ENCODE results near the gene APOL3. TPM values are rescaled to one million over a fixed set of nuclear protein-coding genes. Genes with fewer than 3 reads are reported as not detected.
"Not testable (repeated sequence)": the region's sequence is repeated elsewhere in the genome, so short reads cannot be mapped to it uniquely, and the experiment has no call there.

Gene APOL3
- total RNA-seq, 2 donors from 2014 or later: 11.2 to 22.4 TPM

GRCh38 chr22:36100134-36100824 is 60.3 kb downstream of the APOL3 start:
- 75 to 76% methylated on average over 9 of the region's 9 CpGs for WGBS, 2 donors
- DNase-seq: no peak
- no peaks in the 10 kb centered on the region for H3K36me3 ChIP-seq (replicated peaks in 1 of 2; ENCODE audit: insufficient read depth in 1 of 2, low read depth in 2 of 2)
- H3K27ac ChIP-seq: no peak overlapping the region
- no peaks in the 10 kb centered on the region for H3K27me3 ChIP-seq
- intact Hi-C loops (cut with DNase I): no loop called here
- no peak for ATAC-seq
- no peaks in the 10 kb centered on the region for H3K4me1 ChIP-seq
- TF ChIP-seq POLR2A (IDR thresholded peaks at IDR 0.05) (no peak), CTCF (IDR thresholded peaks at IDR 0.05) (no peak)
- no peaks in the 10 kb centered on the region for H3K9me3 ChIP-seq
- no peak overlapping the region for H3K4me3 ChIP-seq

GRCh38 chr22:36099561-36099960 is 61.0 kb downstream of the APOL3 start:
- 84 to 93% methylated on average over 10 of the region's 10 CpGs for WGBS, 2 donors
- H3K27ac ChIP-seq; H3K4me1 ChIP-seq; H3K36me3 ChIP-seq (replicated peaks in 1 of 2; ENCODE audit: insufficient read depth in 1 of 2, low read depth in 2 of 2); intact Hi-C loops (cut with DNase I); H3K9me3 ChIP-seq; H3K27me3 ChIP-seq; DNase-seq; ATAC-seq; H3K4me3 ChIP-seq: not testable (repeated sequence)

GRCh38 chr22:36097880-36098279 is 62.7 kb downstream of the APOL3 start:
- Histone ChIP-seq H3K27me3 (no peaks in the 10 kb centered on the region), H3K4me3 (no peak overlapping the region), H3K4me1 (no peaks in the 10 kb centered on the region), H3K36me3 (replicated peaks in 1 of 2; ENCODE audit: insufficient read depth in 1 of 2, low read depth in 2 of 2) (no peaks in the 10 kb centered on the region), H3K9me3 (no peaks in the 10 kb centered on the region), H3K27ac (no peak overlapping the region)
- ATAC-seq (no peak), DNase-seq (no peak)
- intact Hi-C loops (cut with DNase I): no loop called here
- 89% methylated on average over 8 of the region's 8 CpGs for WGBS, 2 donors
- TF ChIP-seq POLR2A (IDR thresholded peaks at IDR 0.05) (no peak), CTCF (IDR thresholded peaks at IDR 0.05) (no peak)

GRCh38 chr22:36090772-36091171 is 69.8 kb downstream of the APOL3 start:
- H3K36me3 ChIP-seq (replicated peaks in 1 of 2; ENCODE audit: insufficient read depth in 1 of 2, low read depth in 2 of 2); H3K9me3 ChIP-seq; intact Hi-C loops (cut with DNase I); H3K27ac ChIP-seq; H3K4me1 ChIP-seq; H3K27me3 ChIP-seq; H3K4me3 ChIP-seq; ATAC-seq; DNase-seq: not testable (repeated sequence)
- 60% methylated on average over 1 of the region's 3 CpGs; no CpG with 5 or more reads in 1 of the 2 donors for WGBS, 2 donors

Other genes starting within 250 kb of the APOL3 start
- 10 to 100 TPM; 28.7 to 31.1 TPM for gene RBFOX2, start 131.9 kb downstream of the APOL3 start, total RNA-seq
- 10 to 100 TPM in 1 of 2 donors, under 1 TPM in 1; 0.52 to 18.1 TPM for gene APOL4, start 41.1 kb upstream of the APOL3 start, total RNA-seq
- 10 to 100 TPM; 13.5 to 19.1 TPM for gene APOL2, start 78.8 kb upstream of the APOL3 start, total RNA-seq
- 10 to 100 TPM in 1 of 2 donors, 1 to 10 TPM in 1; 5.2 to 11.9 TPM for gene APOL1, start 92.4 kb upstream of the APOL3 start, total RNA-seq
- gene MYH9, start 227.2 kb upstream of the APOL3 start, total RNA-seq: 100 to 1,000 TPM; 294 to 323 TPM